Upper lobe of left lung (tissue), 4 donors: ENCODE data around the gene DLK2.

Source experiments
- EP300 ChIP-seq, 4 donors: sonication (generic); formaldehyde crosslinking; IDR thresholded peaks; one replicate each; pipeline ENCODE4 v1.5.1; 2017; ENCODE audit warnings: antibody characterized with exemption in 4 of 4, control low read depth in 2 of 4
- POLR2A ChIP-seq, 4 donors: fragments of 450-650 bp; IDR thresholded peaks; one replicate each; pipeline ENCODE4 v1.5.1; 2016 to 2017; ENCODE audit warnings: antibody characterized with exemption in 4 of 4, mild to moderate bottlenecking in 2 of 4
- POLR2AphosphoS5 ChIP-seq, 2 donors: sonication (generic); formaldehyde crosslinking; IDR thresholded peaks; one replicate each; pipeline ENCODE4 v1.5.1; 2017; ENCODE audit warnings: antibody characterized with exemption in 2 of 2
- TF ChIP-seq, protein P1 (sequence below), 6 experiments: fragments of 450-650 bp in 4 of 6; fragments of 200-600 bp in 2 of 6; sonication (generic) in 2 of 6; IDR thresholded peaks; one replicate each; pipeline ENCODE4 v1.5.1; 2016 to 2019; ENCODE audit warnings: antibody characterized with exemption in 6 of 6

DNA sequence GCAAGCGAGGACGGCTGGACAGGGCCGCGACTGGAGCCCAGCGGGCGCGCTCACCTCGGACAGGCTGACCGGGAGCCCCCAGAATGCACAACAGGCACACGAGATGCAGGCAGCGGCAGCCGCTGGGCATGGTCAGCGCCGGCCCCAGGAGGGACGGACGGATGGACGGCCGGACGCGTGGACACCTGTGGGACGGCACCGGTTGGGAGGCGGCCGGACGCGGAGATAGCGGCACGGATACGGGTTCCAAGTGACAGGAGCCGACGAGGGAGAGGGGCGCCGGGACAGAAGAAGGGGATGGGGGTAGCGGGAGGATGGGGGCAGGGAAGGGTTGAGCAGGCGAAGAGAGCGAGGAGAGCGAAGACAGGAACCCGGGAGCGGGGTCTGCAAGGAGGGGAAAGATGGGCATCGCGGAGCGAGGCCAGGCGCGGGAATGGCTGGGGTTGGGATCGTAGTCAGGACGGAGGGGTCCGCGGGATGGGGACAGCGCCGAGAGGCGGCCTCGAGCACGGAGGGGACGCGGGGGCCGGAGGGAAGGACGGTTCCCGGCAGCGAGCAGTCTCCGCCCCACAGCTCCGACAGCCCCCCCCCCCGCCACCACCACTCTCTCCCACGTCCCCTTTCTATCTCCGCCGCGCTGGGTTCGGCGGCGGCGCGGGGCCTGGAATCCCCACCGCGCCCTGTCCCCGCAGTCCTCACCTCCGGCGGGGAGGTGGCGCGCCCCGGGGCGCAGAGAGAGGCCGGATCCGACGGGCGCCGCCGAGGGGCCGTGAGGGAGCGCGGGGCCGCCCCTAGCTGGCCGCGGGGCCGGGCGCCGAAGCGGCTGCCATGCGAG is 435 bp downstream of the DLK2 start:
- TF ChIP-seq POLR2AphosphoS5 (IDR thresholded peaks at IDR 0.05) = no peak
- TF ChIP-seq, protein P1, sequence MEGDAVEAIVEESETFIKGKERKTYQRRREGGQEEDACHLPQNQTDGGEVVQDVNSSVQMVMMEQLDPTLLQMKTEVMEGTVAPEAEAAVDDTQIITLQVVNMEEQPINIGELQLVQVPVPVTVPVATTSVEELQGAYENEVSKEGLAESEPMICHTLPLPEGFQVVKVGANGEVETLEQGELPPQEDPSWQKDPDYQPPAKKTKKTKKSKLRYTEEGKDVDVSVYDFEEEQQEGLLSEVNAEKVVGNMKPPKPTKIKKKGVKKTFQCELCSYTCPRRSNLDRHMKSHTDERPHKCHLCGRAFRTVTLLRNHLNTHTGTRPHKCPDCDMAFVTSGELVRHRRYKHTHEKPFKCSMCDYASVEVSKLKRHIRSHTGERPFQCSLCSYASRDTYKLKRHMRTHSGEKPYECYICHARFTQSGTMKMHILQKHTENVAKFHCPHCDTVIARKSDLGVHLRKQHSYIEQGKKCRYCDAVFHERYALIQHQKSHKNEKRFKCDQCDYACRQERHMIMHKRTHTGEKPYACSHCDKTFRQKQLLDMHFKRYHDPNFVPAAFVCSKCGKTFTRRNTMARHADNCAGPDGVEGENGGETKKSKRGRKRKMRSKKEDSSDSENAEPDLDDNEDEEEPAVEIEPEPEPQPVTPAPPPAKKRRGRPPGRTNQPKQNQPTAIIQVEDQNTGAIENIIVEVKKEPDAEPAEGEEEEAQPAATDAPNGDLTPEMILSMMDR (IDR thresholded peaks at IDR 0.05) = peak in 2 of 6 experiments; percentile 5 to 22
- no peak for TF ChIP-seq POLR2A (IDR thresholded peaks at IDR 0.05)
- TF ChIP-seq EP300 (IDR thresholded peaks at IDR 0.05) = no peak
